AG08395 (cell line): ENCODE measurements around the gene ZNF546.
A peak's percentile ranks its signal among the peaks of the same experiment; 100 is the strongest.
"Not testable (repeated sequence)": the region's sequence is repeated elsewhere in the genome, so short reads cannot be mapped to it uniquely, and the experiment has no call there.

ENCODE experiments used
- DNase-seq: peaks from one replicate; pipeline ENCODE4 v3.0.0; 2012; ENCODE audit warnings: mixed read lengths, low spot score

ZNF546 gene

GRCh38 chr19:39996811-39997637 is at the start of gene ZNF546:
ZNF546 (plus strand) TSS chr19:39997060; CDS start chr19:39998327, 1,267 bp downstream.
- DNase-seq: peak; percentile 94

- DNase-seq: no peak
Measured at GRCh38 chr19:39949026-39949747, 47.7 kb upstream of the ZNF546 start.

GRCh38 chr19:39951065-39951650 is 45.7 kb upstream of the ZNF546 start:
- DNase-seq: no peak

- DNase-seq: peak; percentile 35
Measured at GRCh38 chr19:39951686-39952085, 45.2 kb upstream of the ZNF546 start.

- no peak for DNase-seq
Measured at GRCh38 chr19:39953915-39954314, 42.9 kb upstream of the ZNF546 start.

GRCh38 chr19:39957886-39958285 is 39.0 kb upstream of the ZNF546 start:
- DNase-seq: not testable (repeated sequence)

GRCh38 chr19:39958942-39959341 is 37.9 kb upstream of the ZNF546 start:
- DNase-seq: not testable (repeated sequence)

GRCh38 chr19:39959407-39959806 is 37.5 kb upstream of the ZNF546 start:
- not testable (repeated sequence) for DNase-seq

GRCh38 chr19:39963898-39964297 is 33.0 kb upstream of the ZNF546 start:
- DNase-seq: no peak

- DNase-seq: no peak
Measured at GRCh38 chr19:39966617-39967016, 30.2 kb upstream of the ZNF546 start.

- DNase-seq: no peak
Measured at GRCh38 chr19:39967561-39967960, 29.3 kb upstream of the ZNF546 start.

- no peak for DNase-seq
Measured at GRCh38 chr19:39968789-39969188, 28.1 kb upstream of the ZNF546 start.

- no peak for DNase-seq
Measured at GRCh38 chr19:39969266-39969665, 27.6 kb upstream of the ZNF546 start.

- DNase-seq: no peak
Measured at GRCh38 chr19:39969681-39970424, 27.0 kb upstream of the ZNF546 start.

GRCh38 chr19:39970425-39970674 is 26.5 kb upstream of the ZNF546 start:
- DNase-seq: no peak

- DNase-seq: peak; percentile 100
Measured at GRCh38 chr19:39970675-39971379, 26.0 kb upstream of the ZNF546 start, which contains the start of gene PSMC4. PSMC4 (plus strand) TSS chr19:39971165; CDS start chr19:39971203, 38 bp downstream.

GRCh38 chr19:39971380-39972035 is 25.4 kb upstream of the ZNF546 start:
- DNase-seq: peak; percentile 4

GRCh38 chr19:39974377-39975155 is 22.3 kb upstream of the ZNF546 start:
- no peak for DNase-seq

- DNase-seq: no peak
Measured at GRCh38 chr19:39982883-39983282, 14.0 kb upstream of the ZNF546 start.

- no peak for DNase-seq
Measured at GRCh38 chr19:39983695-39984300, 13.1 kb upstream of the ZNF546 start.
